ENCODE measurements around the gene BLOC1S4. TPM values are rescaled to one million over a fixed set of nuclear protein-coding genes. Genes with fewer than 3 reads are reported as not detected.
"Not testable (repeated sequence)": the region's sequence is repeated elsewhere in the genome, so short reads cannot be mapped to it uniquely, and the experiment has no call there.

BLOC1S4 gene
- total RNA-seq: 10 to 100 TPM; 21.8 to 22.3 TPM

GRCh38 chr4:6716018-6716911 is at the start of gene BLOC1S4:
BLOC1S4 (plus strand) TSS chr4:6716174; CDS start chr4:6716210, 36 bp downstream.
- H3K27me3 Mint-ChIP-seq: no peaks in the 10 kb centered on the region
- ATAC-seq (peak; percentile 90), DNase-seq (peak; percentile 92)
- no peaks in the 10 kb centered on the region for H3K9me3 Mint-ChIP-seq (ENCODE audit: low read depth)
- CTCF ChIA-PET: interaction anchor here (0.6 to 7.8 kb wide), 14 partner anchors 9 to 352 kb away, joined by 3 to 174 read pairs (median 5); partner anchors contain the start of genes GRPEL1, MRFAP1 and TADA2B
- H3K4me1 Mint-ChIP-seq: peaks cover 32% of the 10 kb centered on the region
- H3K36me3 Mint-ChIP-seq: peaks cover 12% of the 10 kb centered on the region
- H3K4me3 Mint-ChIP-seq: peak within 1 kb of the TSS; percentile 88
- peak within 1 kb of the TSS; percentile 93 for H3K27ac Mint-ChIP-seq

GRCh38 chr4:6668391-6668790 is 47.6 kb upstream of the BLOC1S4 start:
- peaks cover 4% of the 10 kb centered on the region for H3K4me1 Mint-ChIP-seq
- no peak overlapping the region for H3K27ac Mint-ChIP-seq
- no peak overlapping the region for H3K4me3 Mint-ChIP-seq
- H3K36me3 Mint-ChIP-seq: peaks cover 1% of the 10 kb centered on the region
- ATAC-seq (no peak), DNase-seq (no peak)
- CTCF ChIA-PET: no interaction called here
- no peaks in the 10 kb centered on the region for H3K9me3 Mint-ChIP-seq (ENCODE audit: low read depth)
- peaks cover 6% of the 10 kb centered on the region for H3K27me3 Mint-ChIP-seq

GRCh38 chr4:6671648-6672047 is 44.3 kb upstream of the BLOC1S4 start:
- ATAC-seq (no peak), DNase-seq (no peak)
- Mint-ChIP-seq H3K4me3 (no peak overlapping the region), H3K4me1 (peaks cover 28% of the 10 kb centered on the region), H3K27ac (no peak overlapping the region), H3K27me3 (no peaks in the 10 kb centered on the region), H3K9me3 (ENCODE audit: low read depth) (no peaks in the 10 kb centered on the region), H3K36me3 (peaks cover 20% of the 10 kb centered on the region)
- CTCF ChIA-PET: interaction anchor here (1.0 to 6.9 kb wide), 4 partner anchors 9 to 30 kb away, joined by 3 to 87 read pairs (median 22); partner anchors contain the start of gene MRFAP1

GRCh38 chr4:6672131-6672530 is 43.8 kb upstream of the BLOC1S4 start:
- peaks cover 32% of the 10 kb centered on the region for H3K4me1 Mint-ChIP-seq
- ATAC-seq: no peak
- no peaks in the 10 kb centered on the region for H3K27me3 Mint-ChIP-seq
- peaks cover 24% of the 10 kb centered on the region for H3K36me3 Mint-ChIP-seq
- H3K27ac Mint-ChIP-seq: no peak overlapping the region
- no peak overlapping the region for H3K4me3 Mint-ChIP-seq
- DNase-seq: no peak
- CTCF ChIA-PET: interaction anchor here (1.0 to 6.9 kb wide), 4 partner anchors 9 to 30 kb away, joined by 3 to 87 read pairs (median 22); partner anchors contain the start of gene MRFAP1
- no peaks in the 10 kb centered on the region for H3K9me3 Mint-ChIP-seq (ENCODE audit: low read depth)

GRCh38 chr4:6672541-6673190 is 43.3 kb upstream of the BLOC1S4 start:
- Mint-ChIP-seq H3K36me3 (peaks cover 30% of the 10 kb centered on the region), H3K4me1 (peaks cover 38% of the 10 kb centered on the region)
- H3K9me3 Mint-ChIP-seq (ENCODE audit: low read depth); H3K27me3 Mint-ChIP-seq; DNase-seq; H3K27ac Mint-ChIP-seq; H3K4me3 Mint-ChIP-seq; ATAC-seq: not testable (repeated sequence)
- CTCF ChIA-PET: interaction anchor here (1.4 to 6.9 kb wide), 9 partner anchors 10 to 398 kb away, joined by 6 to 104 read pairs (median 16); partner anchors contain the start of genes BLOC1S4, MRFAP1 and TADA2B

- not testable (repeated sequence) for H3K27me3 Mint-ChIP-seq; H3K9me3 Mint-ChIP-seq (ENCODE audit: low read depth); ATAC-seq
- peak overlapping the region; percentile 98 for H3K27ac Mint-ChIP-seq
- peaks cover 32% of the 10 kb centered on the region for H3K36me3 Mint-ChIP-seq
- peaks cover 40% of the 10 kb centered on the region for H3K4me1 Mint-ChIP-seq
- CTCF ChIA-PET: interaction anchor here (1.4 to 6.9 kb wide), 11 partner anchors 10 to 398 kb away, joined by 5 to 104 read pairs (median 16); partner anchors contain the start of genes BLOC1S4, MRFAP1 and TADA2B
- peak overlapping the region; percentile 91 for H3K4me3 Mint-ChIP-seq
- peak; percentile 69 for DNase-seq
Observed at GRCh38 chr4:6673191-6673659, 42.7 kb upstream of the BLOC1S4 start.

GRCh38 chr4:6673660-6674499 is 42.1 kb upstream of the BLOC1S4 start:
- Mint-ChIP-seq H3K27me3 (no peaks in the 10 kb centered on the region), H3K27ac (peak overlapping the region; percentile 98), H3K4me3 (peak overlapping the region; percentile 91), H3K4me1 (peaks cover 47% of the 10 kb centered on the region), H3K36me3 (peaks cover 38% of the 10 kb centered on the region), H3K9me3 (ENCODE audit: low read depth) (no peaks in the 10 kb centered on the region)
- ATAC-seq (peak; percentile 79), DNase-seq (peak; percentile 96)
- CTCF ChIA-PET: interaction anchor here (1.0 to 6.9 kb wide), 19 partner anchors 9 to 397 kb away, joined by 3 to 104 read pairs (median 13); partner anchors contain the start of genes BLOC1S4, GRPEL1, MRFAP1 and MRFAP1L1

GRCh38 chr4:6674500-6675149 is 41.3 kb upstream of the BLOC1S4 start:
- Mint-ChIP-seq H3K27ac (peak overlapping the region; percentile 98), H3K36me3 (peaks cover 41% of the 10 kb centered on the region), H3K9me3 (ENCODE audit: low read depth) (no peaks in the 10 kb centered on the region), H3K4me1 (peaks cover 49% of the 10 kb centered on the region), H3K4me3 (peak overlapping the region; percentile 91), H3K27me3 (no peaks in the 10 kb centered on the region)
- DNase-seq (peak; percentile 82), ATAC-seq (peak; percentile 43)
- CTCF ChIA-PET: interaction anchor here (0.7 to 6.9 kb wide), 20 partner anchors 9 to 396 kb away, joined by 3 to 104 read pairs (median 11); partner anchors contain the start of genes BLOC1S4, GRPEL1, MRFAP1 and MRFAP1L1

- DNase-seq: no peak
- CTCF ChIA-PET: interaction anchor here (2.3 to 6.9 kb wide), 8 partner anchors 12 to 394 kb away, joined by 13 to 104 read pairs (median 43); partner anchors contain the start of genes BLOC1S4, MRFAP1L1 and S100P
- H3K4me3 Mint-ChIP-seq: peak overlapping the region; percentile 91
- peaks cover 55% of the 10 kb centered on the region for H3K36me3 Mint-ChIP-seq
- peaks cover 58% of the 10 kb centered on the region for H3K4me1 Mint-ChIP-seq
- H3K27ac Mint-ChIP-seq: peak overlapping the region; percentile 98
- no peaks in the 10 kb centered on the region for H3K27me3 Mint-ChIP-seq
- no peak for ATAC-seq
- no peaks in the 10 kb centered on the region for H3K9me3 Mint-ChIP-seq (ENCODE audit: low read depth)
Observed at GRCh38 chr4:6676722-6677558, 39.0 kb upstream of the BLOC1S4 start.

- DNase-seq (no peak), ATAC-seq (no peak)
- no peak overlapping the region for H3K4me3 Mint-ChIP-seq
- no peaks in the 10 kb centered on the region for H3K9me3 Mint-ChIP-seq (ENCODE audit: low read depth)
- peaks cover 52% of the 10 kb centered on the region for H3K4me1 Mint-ChIP-seq
- CTCF ChIA-PET: interaction anchor here (0.6 to 1.9 kb wide), 11 partner anchors 9 to 403 kb away, joined by 3 to 12 read pairs (median 3); partner anchors contain the start of genes MRFAP1L1 and S100P
- H3K27ac Mint-ChIP-seq: peak overlapping the region; percentile 38
- H3K27me3 Mint-ChIP-seq: no peaks in the 10 kb centered on the region
- peaks cover 46% of the 10 kb centered on the region for H3K36me3 Mint-ChIP-seq
Observed at GRCh38 chr4:6680372-6681034, 35.5 kb upstream of the BLOC1S4 start.

GRCh38 chr4:6681191-6681590 is 34.8 kb upstream of the BLOC1S4 start:
- H3K27ac Mint-ChIP-seq: no peak overlapping the region
- H3K36me3 Mint-ChIP-seq: peaks cover 39% of the 10 kb centered on the region
- no peaks in the 10 kb centered on the region for H3K9me3 Mint-ChIP-seq (ENCODE audit: low read depth)
- H3K4me3 Mint-ChIP-seq: no peak overlapping the region
- DNase-seq (no peak), ATAC-seq (no peak)
- H3K4me1 Mint-ChIP-seq: peaks cover 48% of the 10 kb centered on the region
- CTCF ChIA-PET: interaction anchor here (0.7 to 1.9 kb wide), 12 partner anchors 9 to 39 kb away, joined by 3 to 12 read pairs (median 4); partner anchors contain the start of genes MRFAP1L1 and S100P
- H3K27me3 Mint-ChIP-seq: no peaks in the 10 kb centered on the region

All from activated CD8-positive, alpha-beta memory T cell treated with anti-CD3 and anti-CD28 coated beads, Interleukin-2, amount 10 ng/mL, durations not matched to agents 7 days and 5 days (primary cell).